ENCODE results near the gene DMWD. TPM values are rescaled to one million over a fixed set of nuclear protein-coding genes. Genes with fewer than 3 reads are reported as not detected.

The DMWD gene
- total and polyA plus RNA-seq, 2 donors (not counting 1 experiment from before 2014, with no cell fraction given), result 25.1 to 86.4 TPM

GRCh38 chr19:45768655-45768983 lies 24.0 kb downstream of the DMWD start:
- peak overlapping the region; percentile 13 to 88 (median 81) for H3K4me3 ChIP-seq (ENCODE audit: control extremely low read depth in 1 of 5, extremely low read depth in 1 of 5, insufficient read depth in 1 of 5, low read depth in 2 of 5, low read length in 4 of 5)
- CTCF ChIA-PET, result interaction anchor here (1.0 to 8.3 kb wide), 13 partner anchors 16 to 249 kb away, joined by 3 to 302 read pairs (median 10); partner anchors contain the start of genes CCDC61, DMWD, QPCTL and SNRPD2
- H3K79me2 ChIP-seq (ENCODE audit: control insufficient read depth, insufficient read depth, low read length), result no peaks in the 10 kb centered on the region
- Mint-ChIP-seq H3K27ac (no peak overlapping the region), H3K27me3 (peaks cover 9% of the 10 kb centered on the region), H3K9me3 (ENCODE audit: insufficient read depth) (no peaks in the 10 kb centered on the region), H3K4me3 (peak overlapping the region; percentile 90), H3K4me1 (peaks cover 29% of the 10 kb centered on the region)
- no peak for DNase-seq
- peaks cover 0 to 36% (median 8%) of the 10 kb centered on the region in 4 experiments for H3K27me3 ChIP-seq (replicated peaks in 1 of 4; ENCODE audit: control extremely low read depth in 1 of 4, control insufficient read depth in 3 of 4, insufficient read depth in 4 of 4, low read length in 3 of 4)
- H3K4me1 ChIP-seq (ENCODE audit: control insufficient read depth in 2 of 2, insufficient read depth in 2 of 2, low read length in 2 of 2), result peaks cover 12 to 32% of the 10 kb centered on the region in 2 donors
- TF ChIP-seq CTCF (IDR thresholded peaks at IDR 0.05), result no peak
- no peak for TF ChIP-seq EZH2 (IDR thresholded peaks at IDR 0.05; ENCODE audit: borderline replicate concordance, insufficient read depth, low read depth, low read length, poor library complexity, severe bottlenecking)
- WGBS (ENCODE audit: insufficient coverage), result under 1% methylated on average over 28 of the region's 33 CpGs
- peak overlapping the region in 1 of 2 donors; percentile 11 for H3K27ac ChIP-seq (ENCODE audit: low read length in 2 of 2)
- no peaks in the 10 kb centered on the region for H3K36me3 ChIP-seq (replicated peaks in 1 of 2; ENCODE audit: control extremely low read depth in 1 of 2, control insufficient read depth in 1 of 2, extremely low read depth in 1 of 2, insufficient read depth in 2 of 2, low read length in 1 of 2)
- H3K9me3 ChIP-seq (ENCODE audit: control extremely low read depth in 1 of 3, control insufficient read depth in 2 of 3, insufficient read depth in 1 of 3, low read length in 2 of 3), result peaks cover 0 to 3% (median 0%) of the 10 kb centered on the region in 3 donors
- H2AFZ ChIP-seq (ENCODE audit: insufficient read depth, low read depth, low read length, poor library complexity, severe bottlenecking), result peak overlapping the region; percentile 93
- H4K20me1 ChIP-seq (ENCODE audit: control insufficient read depth, insufficient read depth, low read length, poor library complexity, severe bottlenecking), result no peaks in the 10 kb centered on the region
- intact Hi-C loops (cut with micrococcal nuclease), result loop anchor here (2.0 kb wide), 1 partner anchor 38 kb away; the partner anchor contains the start of gene FBXO46
- ATAC-seq (ENCODE audit: low read depth), result no peak
- peak overlapping the region; percentile 78 for H3K9ac ChIP-seq (ENCODE audit: low read length)
- POLR2A ChIA-PET, result interaction anchor here (0.5 to 3.9 kb wide), 10 partner anchors 24 to 248 kb away, joined by 3 to 23 read pairs (median 4); partner anchors contain the start of genes DMWD, FBXO46, IRF2BP1 and SYMPK
- peak overlapping the region; percentile 96 for H3K4me2 ChIP-seq (replicated peaks; ENCODE audit: low read depth, low read length, poor library complexity, severe bottlenecking)
